Measurements from ENCODE around the gene NR0B1. TPM values are rescaled to one million over a fixed set of nuclear protein-coding genes. Genes with fewer than 3 reads are reported as not detected.
A peak's percentile ranks its signal among the peaks of the same experiment; 100 is the strongest.

The NR0B1 gene
- total and polyA plus RNA-seq, 2 donors (not counting 1 experiment from before 2014, with no cell fraction given), result 4.6 TPM; not detected in 1

- Histone ChIP-seq H3K79me2 (ENCODE audit: control insufficient read depth, insufficient read depth, low read length) (no peaks in the 10 kb centered on the region), H2AFZ (ENCODE audit: low read length) (no peak overlapping the region), H3K4me1 (ENCODE audit: control insufficient read depth, extremely low read depth, insufficient read depth, low read length) (no peaks in the 10 kb centered on the region), H3K9me3 (ENCODE audit: control insufficient read depth, insufficient read depth, low read depth, low read length) (no peaks in the 10 kb centered on the region), H3K36me3 (ENCODE audit: control insufficient read depth, insufficient read depth, low read length) (no peaks in the 10 kb centered on the region), H3K9ac (ENCODE audit: insufficient read depth, low read length) (no peak overlapping the region), H3K4me2 (ENCODE audit: extremely low read depth, insufficient read depth, low read length) (no peak overlapping the region), H3K27ac (ENCODE audit: insufficient read depth, low read length) (no peak overlapping the region), H4K20me1 (ENCODE audit: control insufficient read depth, extremely low read depth, insufficient read depth, low read length) (no peaks in the 10 kb centered on the region), H3K4me3 (replicated peaks in 1 of 4; ENCODE audit: control extremely low read depth in 1 of 4, insufficient read depth in 1 of 4, low read depth in 3 of 4, low read length in 4 of 4) (no peak overlapping the region), H3K27me3 (ENCODE audit: control insufficient read depth, insufficient read depth, low read length) (no peaks in the 10 kb centered on the region)
- peak in 1 of 2 donors; percentile 37 for DNase-seq (ENCODE audit: low read depth in 2 of 2)
- TF ChIP-seq CTCF (conservative IDR thresholded peaks at IDR 0.05 in 1 of 2, IDR thresholded peaks at IDR 0.05 in 1 of 2; ENCODE audit: low read depth in 1 of 2, low read length in 2 of 2) (no peak), EZH2 (IDR thresholded peaks at IDR 0.05; ENCODE audit: low read length, missing control alignments) (no peak)
Observed at GRCh38 chrX:30302956-30303355, 6.2 kb downstream of the NR0B1 start.

- Histone ChIP-seq H3K79me2 (ENCODE audit: control insufficient read depth, insufficient read depth, low read length) (no peaks in the 10 kb centered on the region), H3K4me3 (replicated peaks in 1 of 4; ENCODE audit: control extremely low read depth in 1 of 4, insufficient read depth in 1 of 4, low read depth in 3 of 4, low read length in 4 of 4) (no peak overlapping the region), H4K20me1 (ENCODE audit: control insufficient read depth, extremely low read depth, insufficient read depth, low read length) (no peaks in the 10 kb centered on the region), H3K27me3 (ENCODE audit: control insufficient read depth, insufficient read depth, low read length) (no peaks in the 10 kb centered on the region), H2AFZ (ENCODE audit: low read length) (no peak overlapping the region), H3K9ac (ENCODE audit: insufficient read depth, low read length) (no peak overlapping the region), H3K4me2 (ENCODE audit: extremely low read depth, insufficient read depth, low read length) (no peak overlapping the region), H3K27ac (ENCODE audit: insufficient read depth, low read length) (no peak overlapping the region), H3K4me1 (ENCODE audit: control insufficient read depth, extremely low read depth, insufficient read depth, low read length) (no peaks in the 10 kb centered on the region), H3K9me3 (ENCODE audit: control insufficient read depth, insufficient read depth, low read depth, low read length) (no peaks in the 10 kb centered on the region), H3K36me3 (ENCODE audit: control insufficient read depth, insufficient read depth, low read length) (no peaks in the 10 kb centered on the region)
- DNase-seq (ENCODE audit: low read depth in 2 of 2), result peak; percentile 30 to 53
- TF ChIP-seq EZH2 (IDR thresholded peaks at IDR 0.05; ENCODE audit: low read length, missing control alignments) (no peak), CTCF (conservative IDR thresholded peaks at IDR 0.05 in 1 of 2, IDR thresholded peaks at IDR 0.05 in 1 of 2; ENCODE audit: low read depth in 1 of 2, low read length in 2 of 2) (no peak)
Observed at GRCh38 chrX:30301963-30302362, 7.2 kb downstream of the NR0B1 start.

GRCh38 chrX:30301208-30301607 is 8.0 kb downstream of the NR0B1 start:
- H3K9me3 ChIP-seq (ENCODE audit: control insufficient read depth, insufficient read depth, low read depth, low read length), result no peaks in the 10 kb centered on the region

More at GRCh38 chrX:30301208-30301607, 8.0 kb downstream of the NR0B1 start:
- Histone ChIP-seq H4K20me1 (ENCODE audit: control insufficient read depth, extremely low read depth, insufficient read depth, low read length) (no peaks in the 10 kb centered on the region), H2AFZ (ENCODE audit: low read length) (no peak overlapping the region), H3K4me3 (replicated peaks in 1 of 4; ENCODE audit: control extremely low read depth in 1 of 4, insufficient read depth in 1 of 4, low read depth in 3 of 4, low read length in 4 of 4) (no peak overlapping the region), H3K4me1 (ENCODE audit: control insufficient read depth, extremely low read depth, insufficient read depth, low read length) (no peaks in the 10 kb centered on the region), H3K9ac (ENCODE audit: insufficient read depth, low read length) (no peak overlapping the region), H3K79me2 (ENCODE audit: control insufficient read depth, insufficient read depth, low read length) (no peaks in the 10 kb centered on the region), H3K4me2 (ENCODE audit: extremely low read depth, insufficient read depth, low read length) (no peak overlapping the region), H3K27ac (ENCODE audit: insufficient read depth, low read length) (no peak overlapping the region), H3K36me3 (ENCODE audit: control insufficient read depth, insufficient read depth, low read length) (no peaks in the 10 kb centered on the region), H3K27me3 (ENCODE audit: control insufficient read depth, insufficient read depth, low read length) (no peaks in the 10 kb centered on the region)
- no peak for DNase-seq (ENCODE audit: low read depth in 2 of 2)
- TF ChIP-seq EZH2 (IDR thresholded peaks at IDR 0.05; ENCODE audit: low read length, missing control alignments), result no peak
- TF ChIP-seq CTCF (conservative IDR thresholded peaks at IDR 0.05 in 1 of 2, IDR thresholded peaks at IDR 0.05 in 1 of 2; ENCODE audit: low read depth in 1 of 2, low read length in 2 of 2), result no peak

Data from fibroblast of lung (primary cell).